ENCODE data around the gene COX6B1. TPM values are rescaled to one million over a fixed set of nuclear protein-coding genes. Genes with fewer than 3 reads are reported as not detected.

Gene COX6B1
- total and polyA plus RNA-seq, 4 donors = 202 to 1,407 (median 508) TPM

DNA sequence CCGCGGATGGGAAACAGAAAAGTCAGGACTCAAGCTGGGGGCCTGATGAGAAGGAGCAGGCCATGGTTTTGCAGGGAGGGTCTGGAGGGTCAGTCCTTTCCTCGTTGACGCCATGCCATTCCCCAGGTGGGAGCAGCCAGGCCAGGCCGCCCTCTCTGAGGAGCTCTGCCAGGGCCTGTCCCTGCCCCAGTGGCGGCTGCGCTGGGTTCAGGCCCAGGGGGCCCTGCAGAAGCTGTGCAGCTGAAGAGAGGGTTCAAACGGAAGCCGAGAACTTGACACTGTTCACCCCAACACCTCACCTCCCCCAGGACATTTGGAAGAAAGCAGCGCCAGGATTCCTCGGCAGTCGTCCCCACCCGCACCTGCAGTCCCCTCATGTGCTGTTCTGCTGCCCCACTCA is 25.4 kb upstream of the COX6B1 start:
- no peak for ATAC-seq (ENCODE audit: insufficient read depth, low FRiP score)
- Histone ChIP-seq H3K36me3 (ENCODE audit: control insufficient read depth in 4 of 4, insufficient read depth in 4 of 4, low read length in 4 of 4) (peaks cover 0 to 15% (median 4%) of the 10 kb centered on the region in 4 donors), H3K4me3 (no peak overlapping the region), H3K9me3 (ENCODE audit: control insufficient read depth in 4 of 4, insufficient read depth in 3 of 4, low read length in 3 of 4) (no peaks in the 10 kb centered on the region), H3K9ac (ENCODE audit: insufficient read depth in 1 of 2, low read length in 2 of 2) (no peak overlapping the region), H3K4me1 (ENCODE audit: control insufficient read depth in 5 of 5, insufficient read depth in 5 of 5, low read length in 5 of 5) (no peaks in the 10 kb centered on the region), H3K27me3 (ENCODE audit: control insufficient read depth in 3 of 3, insufficient read depth in 3 of 3, low read length in 2 of 3) (no peaks in the 10 kb centered on the region), H3K27ac (ENCODE audit: low read depth in 1 of 2, low read length in 1 of 2) (no peak overlapping the region)
- TF ChIP-seq, protein P1, sequence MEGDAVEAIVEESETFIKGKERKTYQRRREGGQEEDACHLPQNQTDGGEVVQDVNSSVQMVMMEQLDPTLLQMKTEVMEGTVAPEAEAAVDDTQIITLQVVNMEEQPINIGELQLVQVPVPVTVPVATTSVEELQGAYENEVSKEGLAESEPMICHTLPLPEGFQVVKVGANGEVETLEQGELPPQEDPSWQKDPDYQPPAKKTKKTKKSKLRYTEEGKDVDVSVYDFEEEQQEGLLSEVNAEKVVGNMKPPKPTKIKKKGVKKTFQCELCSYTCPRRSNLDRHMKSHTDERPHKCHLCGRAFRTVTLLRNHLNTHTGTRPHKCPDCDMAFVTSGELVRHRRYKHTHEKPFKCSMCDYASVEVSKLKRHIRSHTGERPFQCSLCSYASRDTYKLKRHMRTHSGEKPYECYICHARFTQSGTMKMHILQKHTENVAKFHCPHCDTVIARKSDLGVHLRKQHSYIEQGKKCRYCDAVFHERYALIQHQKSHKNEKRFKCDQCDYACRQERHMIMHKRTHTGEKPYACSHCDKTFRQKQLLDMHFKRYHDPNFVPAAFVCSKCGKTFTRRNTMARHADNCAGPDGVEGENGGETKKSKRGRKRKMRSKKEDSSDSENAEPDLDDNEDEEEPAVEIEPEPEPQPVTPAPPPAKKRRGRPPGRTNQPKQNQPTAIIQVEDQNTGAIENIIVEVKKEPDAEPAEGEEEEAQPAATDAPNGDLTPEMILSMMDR (IDR thresholded peaks at IDR 0.05; ENCODE audit: control extremely low read depth, extremely low read depth) = no peak
- WGBS, 2 donors = 93 to 97% methylated on average over 13 of the region's 13 CpGs
- no peak for DNase-seq

DNA sequence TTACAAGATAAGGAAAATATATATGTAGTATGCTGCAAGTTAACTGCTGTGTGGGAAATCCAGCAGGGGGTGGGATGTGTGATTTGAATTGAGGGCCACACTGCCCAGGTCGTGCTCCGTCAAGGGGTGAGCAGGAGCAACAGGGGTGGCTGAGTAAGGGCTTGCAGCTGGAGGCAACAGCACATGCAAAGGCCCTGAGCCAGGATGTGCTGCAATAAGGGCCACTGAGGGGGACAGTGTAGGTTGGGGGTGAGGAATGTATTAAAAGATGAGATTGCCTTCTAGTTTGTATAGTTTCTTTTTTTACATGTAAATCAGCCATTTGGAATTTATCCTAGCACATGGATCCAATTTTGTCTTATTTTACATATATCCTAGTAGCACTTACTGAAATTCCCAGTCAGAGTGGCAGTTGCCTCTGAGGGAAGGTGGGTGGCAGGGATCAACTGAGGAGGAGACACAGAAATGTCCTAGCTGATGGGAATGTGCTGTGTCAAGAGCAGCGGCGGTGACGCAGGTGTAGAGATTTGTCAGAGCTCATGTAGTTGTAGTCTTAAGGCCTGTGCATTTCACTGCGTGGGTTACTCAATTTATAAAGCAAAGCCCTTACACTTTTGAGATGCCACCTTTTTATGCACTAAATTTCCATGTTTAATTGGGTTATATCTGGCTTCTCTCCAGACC is 24.7 kb upstream of the COX6B1 start:
- TF ChIP-seq, protein P1 (IDR thresholded peaks at IDR 0.05; ENCODE audit: control extremely low read depth, extremely low read depth) = no peak
- Histone ChIP-seq H3K4me3 (no peak overlapping the region), H3K27ac (ENCODE audit: low read depth in 1 of 2, low read length in 1 of 2) (no peak overlapping the region), H3K9ac (ENCODE audit: insufficient read depth in 1 of 2, low read length in 2 of 2) (no peak overlapping the region), H3K9me3 (ENCODE audit: control insufficient read depth in 4 of 4, insufficient read depth in 3 of 4, low read length in 3 of 4) (no peaks in the 10 kb centered on the region), H3K4me1 (ENCODE audit: control insufficient read depth in 5 of 5, insufficient read depth in 5 of 5, low read length in 5 of 5) (peaks cover 0 to 6% (median 1%) of the 10 kb centered on the region in 5 donors), H3K36me3 (ENCODE audit: control insufficient read depth in 4 of 4, insufficient read depth in 4 of 4, low read length in 4 of 4) (peaks cover 0 to 15% (median 3%) of the 10 kb centered on the region in 4 donors), H3K27me3 (ENCODE audit: control insufficient read depth in 3 of 3, insufficient read depth in 3 of 3, low read length in 2 of 3) (no peaks in the 10 kb centered on the region)
- ATAC-seq (ENCODE audit: insufficient read depth, low FRiP score) (no peak), DNase-seq (no peak)
- WGBS, 2 donors = 92 to 94% methylated on average over 6 of the region's 6 CpGs

DNA sequence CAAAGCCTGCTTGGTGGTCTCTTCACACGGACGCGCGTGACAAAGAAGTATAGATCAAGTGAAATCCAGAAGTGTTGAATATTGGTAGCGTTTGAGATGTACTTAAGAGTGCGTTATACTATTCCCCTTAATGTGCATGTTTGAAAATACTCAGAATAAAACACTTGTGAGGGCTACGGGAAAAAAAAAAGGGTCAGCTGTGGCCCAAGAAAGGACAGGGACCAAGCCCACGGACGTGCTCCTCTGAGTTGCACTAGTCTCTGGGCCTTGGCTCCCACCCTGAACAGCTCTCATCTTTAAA is 19.9 kb upstream of the COX6B1 start:
- ATAC-seq (ENCODE audit: insufficient read depth, low FRiP score) (no peak), DNase-seq (no peak)
- Histone ChIP-seq H3K4me3 (peak overlapping the region; percentile 40), H3K36me3 (ENCODE audit: control insufficient read depth in 4 of 4, insufficient read depth in 4 of 4, low read length in 4 of 4) (peaks cover 3 to 33% (median 23%) of the 10 kb centered on the region in 4 donors), H3K9ac (ENCODE audit: insufficient read depth in 1 of 2, low read length in 2 of 2) (peak overlapping the region; percentile 82 to 86), H3K27me3 (ENCODE audit: control insufficient read depth in 3 of 3, insufficient read depth in 3 of 3, low read length in 2 of 3) (no peaks in the 10 kb centered on the region), H3K4me1 (ENCODE audit: control insufficient read depth in 5 of 5, insufficient read depth in 5 of 5, low read length in 5 of 5) (peaks cover 0 to 12% (median 4%) of the 10 kb centered on the region in 5 donors), H3K9me3 (ENCODE audit: control insufficient read depth in 4 of 4, insufficient read depth in 3 of 4, low read length in 3 of 4) (no peaks in the 10 kb centered on the region), H3K27ac (ENCODE audit: low read depth in 1 of 2, low read length in 1 of 2) (peak overlapping the region; percentile 93 to 95)
- TF ChIP-seq, protein P1 (IDR thresholded peaks at IDR 0.05; ENCODE audit: control extremely low read depth, extremely low read depth) = no peak
- 9 to 10% methylated on average over 9 of the region's 9 CpGs for WGBS, 2 donors

Measured in lung (tissue), 12 donors.